NCI-H187 (cell line): Measurements from ENCODE around the gene BACH2.
"Not testable (repeated sequence)": the region's sequence is repeated elsewhere in the genome, so short reads cannot be mapped to it uniquely, and the experiment has no call there.

ENCODE experiments used
- DNase-seq, 2 experiments: peaks; one replicate each; lab custom pipeline; 2025; lab: John Stamatoyannopoulos, UW

BACH2 gene

DNA sequence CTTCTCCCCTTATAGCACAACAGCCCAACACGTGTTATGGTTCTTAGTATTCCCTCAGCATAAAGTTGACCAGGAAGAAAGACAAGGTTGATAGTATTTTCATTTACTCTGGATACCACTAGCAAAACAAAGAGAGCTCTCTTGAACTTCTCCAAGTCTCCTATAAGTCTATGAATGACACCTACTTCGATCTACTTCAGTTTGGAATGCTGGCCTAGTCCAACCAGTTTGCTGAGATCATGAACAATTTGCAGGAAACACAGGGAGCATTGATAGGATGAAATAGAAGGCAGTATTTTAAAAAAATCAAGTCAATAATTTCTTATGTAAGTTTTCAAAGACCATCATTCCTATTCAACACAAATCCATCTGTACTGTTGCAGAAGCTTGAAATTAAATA, 308.8 kb downstream of the BACH2 start:
- no peak for DNase-seq

DNA sequence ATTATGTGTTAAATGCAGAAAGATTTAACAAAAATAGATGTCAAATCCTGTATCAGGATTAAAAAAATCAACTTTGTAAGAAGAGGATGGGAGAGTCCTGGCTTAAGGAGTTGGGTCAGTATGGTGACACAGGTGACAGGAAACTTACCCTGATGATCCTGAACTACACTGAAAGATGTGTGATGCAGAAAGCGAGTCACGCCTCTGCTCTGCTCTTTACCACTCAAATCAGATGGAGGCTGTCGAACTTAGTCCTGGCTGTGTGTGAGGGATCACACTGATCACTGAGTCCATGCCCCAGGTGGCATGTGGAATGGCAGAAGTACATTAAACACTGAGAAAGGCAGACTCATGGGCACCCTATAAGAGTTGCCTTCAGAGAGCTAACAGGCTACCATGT, 309.5 kb downstream of the BACH2 start:
- no peak for DNase-seq

DNA sequence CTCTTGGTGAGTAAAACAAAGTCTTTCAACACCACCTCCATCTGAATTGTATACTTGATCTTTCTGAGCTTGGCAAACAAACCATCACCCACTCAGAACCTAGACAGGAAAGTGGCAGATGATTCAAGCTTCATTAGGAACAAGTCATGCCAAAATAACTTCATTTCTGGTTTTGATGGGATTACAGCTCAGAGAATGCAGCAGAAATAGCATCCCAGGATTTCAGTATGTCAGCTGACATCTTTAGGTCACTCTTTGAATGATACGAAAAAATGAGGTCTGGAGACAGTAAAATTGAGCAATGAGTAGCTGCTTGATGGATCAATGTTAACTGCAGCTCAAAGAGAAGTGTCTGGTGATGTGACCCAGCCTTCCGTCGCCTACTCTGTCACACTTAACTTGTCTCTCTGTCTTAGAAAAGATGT, 310.0 kb downstream of the BACH2 start:
- DNase-seq, result peak in 1 of 2 experiments; percentile 45

DNA sequence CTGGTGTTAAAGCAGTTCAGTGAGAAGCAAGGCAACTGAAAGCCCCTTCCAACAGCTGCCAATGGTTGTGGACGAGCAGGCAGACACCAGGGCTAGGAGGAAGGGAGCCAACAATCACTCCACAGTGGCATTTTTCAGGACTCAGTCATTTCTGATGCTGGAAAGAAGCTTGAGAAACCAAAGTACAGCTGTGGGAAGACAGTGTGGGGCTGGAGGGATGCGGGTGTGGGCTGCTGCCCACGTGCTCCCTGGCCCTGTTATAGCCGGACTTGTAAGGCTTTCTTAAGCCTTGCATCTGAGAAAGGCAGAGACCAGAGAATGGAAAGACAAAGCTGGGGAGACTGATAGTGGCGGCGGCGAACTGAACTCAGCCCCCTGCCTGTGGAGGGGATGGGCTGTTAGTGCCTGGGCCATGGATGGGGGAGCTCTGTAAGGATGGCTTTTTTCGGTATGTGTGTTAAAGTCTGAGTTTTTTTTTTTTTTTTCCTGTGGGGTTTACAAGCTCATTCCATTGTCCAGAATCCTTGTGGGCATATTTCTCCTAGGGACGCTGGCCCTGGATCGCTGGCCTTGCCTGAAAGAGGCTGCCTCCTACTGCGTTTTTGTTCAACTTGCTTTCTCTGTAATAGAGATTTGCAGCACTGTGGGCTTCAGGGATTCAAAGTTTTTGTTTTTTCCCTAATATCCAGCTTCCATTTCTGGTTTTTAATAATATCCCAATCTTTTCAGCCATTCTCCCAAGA, 310.7 kb downstream of the BACH2 start:
- no peak for DNase-seq

DNA sequence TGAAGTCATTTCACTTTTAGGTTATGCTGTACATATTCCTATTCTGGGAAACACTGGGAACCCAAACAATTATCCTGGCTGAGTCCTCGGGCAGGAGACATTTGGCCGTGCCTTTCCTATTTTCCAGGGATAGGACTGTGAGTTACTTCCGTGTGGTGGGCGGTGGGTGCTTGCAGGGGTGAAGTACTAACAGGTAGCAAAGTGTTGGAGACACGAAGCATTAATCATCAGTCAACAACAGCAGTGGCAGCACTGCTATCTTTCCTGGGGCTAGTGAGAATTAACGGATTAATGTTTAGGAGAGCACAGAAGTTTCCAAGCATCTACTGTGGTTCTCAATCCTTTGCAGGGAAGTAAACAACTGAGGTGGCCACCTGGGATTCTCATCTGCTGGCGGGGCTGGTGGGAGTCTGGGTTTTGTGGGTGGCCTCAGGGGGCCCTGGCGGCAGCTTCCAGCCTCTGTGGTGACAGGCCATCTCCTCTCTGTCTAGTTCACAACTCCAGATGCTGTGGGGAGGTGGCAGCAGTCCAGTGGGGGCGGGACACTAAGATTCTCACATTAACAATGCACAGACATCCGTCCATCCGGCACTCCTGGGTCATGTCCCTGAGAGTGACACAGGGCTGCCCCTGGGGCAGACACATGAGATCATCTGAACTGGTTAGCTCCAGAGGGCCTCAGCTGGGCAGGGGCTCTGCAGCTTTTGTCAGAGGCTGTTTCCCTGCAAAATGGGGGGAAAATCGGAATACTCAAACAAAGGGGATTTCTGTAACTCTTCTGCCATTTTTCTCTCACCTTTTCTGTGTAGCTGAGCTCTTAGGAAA, 311.5 kb downstream of the BACH2 start:
- DNase-seq, result no peak

DNA sequence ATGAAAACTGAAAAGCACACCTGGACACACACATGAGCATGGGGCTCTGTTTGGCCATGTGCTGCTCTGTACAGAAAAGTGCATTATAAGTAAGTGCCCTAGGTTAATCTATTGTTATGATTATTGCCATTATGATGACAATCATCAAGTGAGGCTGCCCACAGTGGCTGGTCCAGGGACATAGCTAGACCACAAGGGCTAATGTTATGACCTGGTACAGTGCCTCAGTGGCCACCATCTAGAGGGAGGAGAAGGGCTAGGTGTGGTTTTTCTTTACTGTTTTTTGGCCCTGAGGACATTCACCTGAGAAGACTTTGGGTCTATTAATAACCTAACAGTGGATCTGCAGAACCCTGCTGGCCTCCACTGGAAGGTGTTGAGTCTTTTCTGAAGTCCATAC, 316.3 kb downstream of the BACH2 start:
- no peak for DNase-seq

DNA sequence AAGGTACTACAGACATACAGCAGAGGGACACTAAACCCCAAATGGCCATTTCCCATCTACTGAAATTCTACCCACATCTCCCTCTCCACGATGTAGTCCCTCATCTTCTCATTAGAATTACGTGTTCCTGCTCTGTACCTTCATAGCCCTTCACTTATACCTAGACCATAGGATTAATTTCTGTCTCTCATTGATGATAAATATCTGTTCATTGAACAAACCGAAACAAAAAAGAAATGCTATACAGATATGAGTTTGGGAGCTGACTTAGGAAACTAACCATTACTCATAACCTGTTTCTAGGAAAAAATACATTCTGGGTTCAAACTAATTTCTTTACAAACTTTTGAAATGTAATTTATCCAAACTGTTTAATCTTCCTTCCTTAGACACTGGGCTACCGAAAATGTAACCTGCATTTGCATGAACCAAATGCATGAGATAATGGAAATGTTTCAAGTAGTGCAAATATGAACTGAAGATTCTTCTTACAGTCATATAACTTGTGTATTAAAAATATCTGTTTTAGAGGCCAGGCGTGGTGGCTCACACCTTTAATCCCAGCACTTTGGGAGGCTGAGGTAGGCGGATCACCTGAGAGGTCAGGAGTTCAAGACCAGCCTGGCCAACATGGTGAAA, 317.0 kb downstream of the BACH2 start:
- DNase-seq, result no peak

DNA sequence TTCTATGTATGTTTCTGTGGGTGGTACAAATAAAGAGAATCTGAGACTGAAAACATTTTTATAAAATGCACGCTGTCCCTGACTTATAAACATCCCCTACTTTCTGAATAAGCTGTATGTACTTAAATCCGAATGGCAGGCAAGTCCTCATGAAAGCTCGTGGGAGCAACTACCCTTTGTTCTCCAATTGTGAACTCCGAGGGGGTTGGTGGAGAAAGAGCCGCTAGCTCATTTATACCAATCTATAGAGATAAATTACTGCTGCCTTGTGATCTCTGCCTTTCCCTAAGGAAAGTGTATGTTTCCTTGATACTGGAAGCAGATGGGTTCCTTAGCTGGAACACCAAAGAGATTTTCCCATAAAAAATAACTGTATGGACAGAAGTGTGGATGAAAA, 317.9 kb downstream of the BACH2 start:
- no peak for DNase-seq

DNA sequence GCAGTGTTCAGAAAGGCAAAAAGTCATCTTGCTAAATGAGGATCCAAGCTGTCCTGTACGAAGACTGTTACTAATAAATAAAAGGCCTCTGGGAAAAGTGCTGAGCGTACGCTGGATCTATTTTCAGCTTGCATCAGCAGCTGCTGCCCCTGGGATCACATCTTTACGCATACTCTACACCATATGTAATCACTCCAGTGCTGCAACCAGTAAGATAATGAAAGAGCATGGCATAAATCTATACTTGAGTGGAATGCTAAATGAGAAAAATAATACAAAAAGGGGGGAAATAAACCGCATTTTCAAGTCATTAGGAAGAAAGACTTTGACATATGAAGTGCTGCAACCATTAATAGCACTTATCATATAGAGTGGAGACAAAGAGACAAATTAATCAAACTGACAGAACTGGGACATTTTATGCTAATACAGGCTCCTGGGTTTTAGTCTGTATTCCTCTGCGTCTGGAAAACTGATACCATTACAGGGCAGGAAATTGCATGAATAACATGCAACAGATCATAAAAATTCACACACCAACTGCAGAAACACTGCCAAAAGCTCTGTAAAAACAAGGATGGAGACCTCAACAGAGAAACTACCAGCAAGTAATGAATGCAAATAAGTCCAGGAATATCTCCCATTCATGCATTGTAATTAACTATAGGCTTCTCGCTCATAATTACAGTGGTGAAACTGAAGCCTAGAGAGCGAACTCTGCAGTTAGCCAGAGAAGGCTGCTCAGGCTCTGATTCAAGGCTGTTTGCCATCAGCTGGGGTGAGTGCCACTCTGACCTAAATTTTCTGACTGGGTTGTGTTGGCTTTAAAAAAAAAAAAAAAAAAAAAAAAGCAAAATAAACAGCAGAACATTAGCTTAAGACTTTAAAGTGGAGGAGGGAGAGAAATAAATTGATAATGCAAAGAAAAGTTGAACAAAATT, 318.6 kb downstream of the BACH2 start:
- peak; percentile 56 to 76 for DNase-seq

DNA sequence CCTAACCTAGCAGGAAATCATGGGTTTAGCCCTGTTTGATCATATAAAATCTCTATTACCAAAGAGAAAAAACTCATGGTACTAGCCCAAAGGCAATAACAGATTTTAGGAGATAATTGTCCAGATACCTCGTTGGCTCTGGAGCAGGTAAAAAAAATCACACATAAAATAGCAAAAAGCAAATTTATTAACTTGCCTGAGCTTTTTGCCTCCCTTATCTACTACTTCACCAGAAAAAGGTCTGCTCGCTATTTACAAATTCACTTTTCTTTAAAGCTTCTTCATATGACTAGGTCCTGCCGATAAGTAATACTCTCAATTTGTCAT, 320.0 kb downstream of the BACH2 start:
- no peak for DNase-seq

DNA sequence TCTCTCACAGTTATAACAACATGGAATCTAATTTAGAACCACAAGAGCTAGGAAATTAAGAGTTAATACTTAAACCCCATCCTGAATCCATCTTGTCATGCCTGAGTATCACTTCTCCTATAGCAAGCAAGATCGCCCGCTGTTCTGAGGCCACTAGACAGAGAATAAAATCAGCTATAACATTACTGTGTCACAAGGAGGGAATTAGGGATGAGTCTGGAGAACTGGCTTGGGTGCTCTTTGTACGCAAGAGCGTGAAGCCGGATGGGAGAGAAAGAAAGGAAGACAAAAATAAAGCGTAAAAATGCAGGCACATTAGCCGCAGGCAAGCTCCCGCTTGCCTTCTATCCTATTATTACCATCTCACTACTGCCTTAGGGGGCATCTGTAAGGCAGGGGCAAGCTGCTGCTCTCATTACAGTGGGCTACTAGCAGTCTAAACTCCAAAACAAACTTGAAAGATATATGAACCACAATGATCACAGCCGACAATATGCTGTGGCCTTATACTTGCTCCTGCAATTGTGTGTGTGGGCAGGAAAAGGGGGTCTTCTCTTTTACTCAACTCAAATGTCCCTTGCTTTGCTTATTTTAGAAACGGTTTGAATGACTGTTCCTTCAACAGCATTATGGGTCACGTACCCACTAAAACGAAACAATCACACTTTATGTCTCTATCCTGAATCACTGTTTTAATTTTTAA, 320.5 kb downstream of the BACH2 start:
- peak; percentile 65 to 70 for DNase-seq

DNA sequence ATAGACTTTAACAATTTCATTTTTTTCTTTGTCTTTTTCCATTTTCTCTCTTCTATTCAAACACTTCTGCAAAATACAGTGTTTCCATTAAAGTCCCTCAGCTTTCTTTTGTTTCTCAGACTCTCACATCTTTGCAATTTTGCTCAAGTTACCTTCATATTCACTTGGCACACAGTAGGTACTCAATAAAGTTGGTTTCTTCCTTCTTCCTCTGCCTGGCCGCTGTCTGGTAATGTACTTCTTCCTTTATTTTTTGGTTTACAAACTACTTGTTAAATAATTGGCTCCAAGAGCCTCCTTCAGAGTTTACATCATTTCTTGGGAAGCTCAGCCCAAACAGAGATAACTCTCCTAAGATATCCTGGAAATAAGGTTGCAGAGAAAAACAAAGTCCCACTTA, 321.3 kb downstream of the BACH2 start:
- DNase-seq, result no peak

DNA sequence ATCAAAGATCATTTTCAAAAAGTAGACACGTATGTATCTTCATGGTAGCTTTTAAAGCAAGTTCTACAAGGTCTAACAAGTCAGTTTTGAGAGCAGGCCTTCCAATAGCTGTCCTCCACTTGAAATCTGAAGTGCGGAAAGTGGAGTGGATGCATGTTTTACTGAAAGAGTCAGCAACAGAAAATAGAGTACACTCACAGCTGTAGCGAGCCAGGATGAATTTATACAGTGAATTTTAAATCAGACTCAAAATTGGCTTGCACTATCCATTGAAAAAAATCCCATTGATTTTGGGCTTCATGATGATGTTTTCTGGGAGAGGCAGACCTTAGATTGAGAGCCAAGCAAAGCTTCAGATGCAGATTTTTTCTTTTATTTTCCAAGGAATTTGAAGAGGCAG, 321.8 kb downstream of the BACH2 start:
- peak; percentile 41 to 54 for DNase-seq

DNA sequence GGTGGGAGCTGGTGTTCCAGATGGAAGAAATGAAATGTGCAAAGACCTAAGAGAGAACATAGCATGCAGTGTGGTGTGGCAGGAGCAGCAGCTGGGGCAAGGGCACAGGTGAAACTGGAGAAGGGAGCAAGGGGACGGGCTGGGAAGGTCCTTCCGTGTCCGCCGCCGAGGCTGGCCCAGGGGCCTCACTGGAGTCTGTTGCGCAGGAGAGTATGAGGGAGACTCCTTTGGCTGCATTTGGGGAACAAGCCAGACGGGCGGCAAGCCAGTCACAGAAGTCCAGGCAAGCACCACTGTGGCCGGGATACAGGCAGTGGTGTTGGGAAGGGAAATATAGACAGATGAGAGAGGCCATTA, 324.6 kb downstream of the BACH2 start:
- DNase-seq, result no peak

DNA sequence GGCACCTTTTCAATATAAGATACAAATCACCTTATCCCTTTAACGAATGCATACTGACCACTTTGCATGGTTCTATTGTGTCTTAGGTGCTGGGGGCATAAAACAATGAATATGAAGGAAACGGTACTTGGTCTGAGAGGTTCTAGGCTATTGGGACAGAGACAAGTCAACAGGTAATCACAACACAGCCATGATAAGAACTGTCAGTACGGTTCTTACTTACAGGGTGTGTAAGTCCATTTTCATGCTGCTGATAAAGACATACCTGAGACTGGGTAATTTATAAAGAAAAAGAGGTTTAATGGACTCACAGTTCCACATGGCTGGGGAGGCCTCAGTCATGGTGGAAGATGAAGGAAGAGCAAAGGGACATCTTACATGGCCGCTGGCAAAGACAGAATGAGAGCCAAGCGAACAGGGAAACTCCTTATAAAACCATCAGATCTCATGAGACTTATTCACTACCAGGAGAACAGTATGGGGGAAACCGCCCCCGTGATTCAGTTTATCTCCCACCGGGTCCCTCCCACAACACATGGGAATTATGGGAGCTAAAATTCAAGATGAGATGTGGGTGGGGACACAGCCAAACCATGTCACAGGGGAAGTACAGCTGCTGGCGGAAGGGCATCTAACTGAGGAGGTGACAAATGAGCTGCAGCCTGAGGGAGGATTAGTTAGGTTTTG, 325.2 kb downstream of the BACH2 start:
- DNase-seq, result not testable (repeated sequence)

DNA sequence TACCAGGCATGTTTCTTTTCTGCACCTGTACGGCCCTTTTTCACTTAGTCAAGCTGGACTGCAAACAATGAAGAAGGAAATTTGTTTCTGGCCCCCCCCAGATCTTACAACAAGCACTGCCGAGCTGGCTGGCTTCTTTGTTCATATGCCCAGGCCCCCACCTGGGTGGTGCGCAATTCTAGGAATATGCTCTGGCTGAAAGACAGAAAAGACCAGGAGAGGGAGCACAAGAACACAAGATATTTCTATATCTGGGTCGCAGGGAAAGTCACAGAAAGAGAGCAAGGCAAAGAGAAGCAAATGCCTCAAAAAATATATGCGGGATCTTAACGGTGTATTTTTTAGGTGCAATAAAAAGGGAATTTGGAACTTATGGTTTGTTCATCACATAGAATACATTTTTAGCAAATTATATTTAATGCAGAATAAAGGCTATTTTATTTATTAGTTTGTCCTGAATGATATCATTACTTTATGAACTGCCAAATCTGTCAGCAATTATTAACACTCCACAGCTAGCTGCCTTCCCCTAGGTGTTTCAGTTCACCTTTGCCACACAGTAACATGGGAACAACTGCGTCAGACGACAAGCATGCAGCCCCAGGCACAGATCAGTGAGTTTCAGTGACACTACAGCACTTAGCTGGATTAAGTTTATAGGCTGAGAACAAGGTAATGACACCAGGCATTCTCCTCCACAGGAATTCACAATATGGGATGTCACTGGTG, 325.9 kb downstream of the BACH2 start:
- peak in 1 of 2 experiments; percentile 34 for DNase-seq

DNA sequence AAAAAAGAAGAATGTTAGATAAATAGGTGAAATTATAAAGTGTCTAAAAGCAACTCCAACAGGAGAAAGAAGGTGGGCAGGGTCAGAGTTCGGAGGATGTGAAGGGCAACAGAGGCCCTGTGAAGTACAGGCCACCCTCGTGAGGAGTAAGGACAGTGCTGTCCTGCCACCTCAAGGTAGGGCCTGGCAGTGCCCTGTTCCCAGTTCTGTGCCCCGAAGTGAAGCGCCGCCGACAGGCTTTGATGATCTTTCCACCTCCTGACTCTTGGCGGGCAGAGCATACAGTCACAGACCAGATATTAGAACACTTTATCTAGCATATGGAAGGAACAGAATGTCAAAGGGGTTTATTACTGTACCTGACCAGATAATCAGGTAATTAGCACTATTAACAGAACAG, 326.6 kb downstream of the BACH2 start:
- DNase-seq, result no peak

DNA sequence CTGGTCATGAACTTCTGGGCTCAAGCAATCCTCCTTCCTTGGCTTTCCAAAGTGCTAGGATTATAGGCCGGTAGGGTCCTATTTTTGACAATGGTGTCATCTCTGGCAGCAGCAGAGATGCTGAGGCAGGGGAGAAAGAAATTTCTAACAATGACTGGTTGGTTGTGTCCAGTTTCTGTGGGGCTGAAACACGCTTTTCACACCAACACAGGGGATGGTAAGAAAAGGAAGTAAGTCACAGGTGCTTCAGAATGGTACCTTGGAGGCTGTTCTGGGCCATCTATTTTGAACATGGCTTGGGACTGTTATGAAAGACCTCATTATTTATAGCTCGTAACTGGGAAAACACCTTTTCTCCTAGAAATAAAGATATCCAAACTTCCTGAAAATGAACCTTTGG, 329.7 kb downstream of the BACH2 start:
- DNase-seq, result no peak

DNA sequence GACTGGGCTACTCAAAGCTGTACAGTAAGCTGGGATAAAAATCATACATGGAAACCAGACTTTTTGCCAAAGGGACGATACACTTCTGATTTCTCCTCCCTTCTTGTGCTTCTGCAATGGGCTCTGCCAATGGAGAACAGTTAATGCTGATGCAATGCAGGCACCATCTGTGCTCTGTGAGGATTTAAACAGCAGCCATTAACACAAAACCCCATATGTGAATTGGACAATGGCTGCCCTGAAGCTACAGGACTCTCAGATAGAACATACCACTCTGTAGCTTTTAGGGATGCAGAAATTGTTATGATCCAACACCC, 330.5 kb downstream of the BACH2 start:
- DNase-seq, result no peak
